Urothelium cell line (cell line): ENCODE data around the gene NUDT3.
"Not testable (repeated sequence)": the region's sequence is repeated elsewhere in the genome, so short reads cannot be mapped to it uniquely, and the experiment has no call there.

Experiments used
- DNase-seq: peaks from one replicate; pipeline ENCODE4 v3.0.0; 2011; ENCODE audit warnings: low spot score, mixed read lengths
- FAIRE-seq: peaks from 2 replicates; lab custom pipeline; 2011; peaks lifted over from hg19 to GRCh38; lab: Jason Lieb, UNC

NUDT3 gene

DNA sequence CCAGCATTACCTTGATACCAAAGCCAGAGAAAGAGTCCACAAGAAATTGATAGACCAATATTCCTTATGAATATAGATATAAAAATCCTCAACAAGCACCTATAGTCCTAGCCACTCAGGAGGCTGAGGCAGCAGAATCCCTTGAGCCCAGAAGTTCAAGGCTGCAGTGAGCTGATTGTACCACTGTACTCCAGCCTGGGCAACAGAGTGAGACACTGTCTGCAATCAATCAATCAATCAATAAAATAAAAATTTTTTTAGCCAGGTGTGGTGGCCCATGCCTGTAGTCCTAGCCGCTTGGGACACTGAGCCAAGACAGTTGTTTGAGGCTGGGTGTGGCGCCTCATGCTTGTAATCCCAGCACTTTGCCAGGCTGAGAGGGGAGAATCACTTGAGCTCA lies 124.7 kb downstream of the NUDT3 start:
- no peak for FAIRE-seq
- DNase-seq: no peak

DNA sequence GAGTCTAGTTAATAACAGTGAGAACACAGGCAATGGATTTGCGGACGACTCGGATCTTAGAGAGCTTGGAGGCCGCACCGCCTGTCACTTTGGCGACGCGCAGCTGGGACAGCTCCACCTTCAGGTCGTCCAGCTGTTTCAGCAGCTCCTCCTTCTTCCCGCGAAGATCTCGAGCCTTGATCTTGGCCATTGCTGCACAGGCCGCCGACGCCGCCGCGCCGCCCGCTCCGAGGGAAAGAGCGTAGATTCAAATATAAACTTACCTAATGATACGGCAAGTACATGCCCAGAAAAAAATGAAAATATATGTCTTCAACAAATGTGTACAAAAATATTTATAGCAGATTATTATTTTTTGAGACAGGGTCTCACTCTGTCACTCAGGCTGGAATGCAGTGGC lies 129.0 kb downstream of the NUDT3 start:
- not testable (repeated sequence) for DNase-seq, FAIRE-seq

DNA sequence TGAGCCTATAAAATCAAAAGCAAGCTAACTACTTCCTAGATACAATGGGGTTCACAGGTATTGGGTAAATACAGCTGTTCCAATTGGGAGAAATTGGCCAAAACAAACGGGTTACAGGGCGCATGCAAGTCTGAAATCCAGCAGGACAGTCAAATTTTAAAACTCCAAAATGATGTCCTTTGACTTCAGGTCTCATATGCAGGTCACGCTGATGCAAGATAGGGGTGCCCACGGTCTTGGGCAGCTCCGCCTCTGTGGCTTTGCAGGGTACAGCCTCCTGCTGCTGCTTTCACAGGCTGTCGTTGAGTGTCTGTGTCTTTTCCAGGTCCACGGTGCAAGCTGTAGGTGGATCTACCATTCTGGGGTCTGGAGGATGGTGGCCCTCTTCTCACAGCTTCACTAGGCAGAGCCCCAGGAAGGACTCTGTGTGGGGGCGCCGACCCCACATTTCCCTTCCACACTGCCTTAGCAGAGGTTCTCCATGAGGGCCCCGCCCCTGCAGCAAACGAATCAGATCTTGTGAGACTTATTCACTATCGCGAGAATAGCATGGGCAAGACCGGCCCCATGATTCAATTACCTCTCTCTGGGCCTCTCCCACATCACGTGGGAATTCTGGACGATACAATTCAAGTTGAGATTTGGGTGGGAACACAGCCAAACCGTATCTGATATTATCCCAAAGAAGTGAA lies 131.7 kb downstream of the NUDT3 start:
- FAIRE-seq (no peak), DNase-seq (no peak)

DNA sequence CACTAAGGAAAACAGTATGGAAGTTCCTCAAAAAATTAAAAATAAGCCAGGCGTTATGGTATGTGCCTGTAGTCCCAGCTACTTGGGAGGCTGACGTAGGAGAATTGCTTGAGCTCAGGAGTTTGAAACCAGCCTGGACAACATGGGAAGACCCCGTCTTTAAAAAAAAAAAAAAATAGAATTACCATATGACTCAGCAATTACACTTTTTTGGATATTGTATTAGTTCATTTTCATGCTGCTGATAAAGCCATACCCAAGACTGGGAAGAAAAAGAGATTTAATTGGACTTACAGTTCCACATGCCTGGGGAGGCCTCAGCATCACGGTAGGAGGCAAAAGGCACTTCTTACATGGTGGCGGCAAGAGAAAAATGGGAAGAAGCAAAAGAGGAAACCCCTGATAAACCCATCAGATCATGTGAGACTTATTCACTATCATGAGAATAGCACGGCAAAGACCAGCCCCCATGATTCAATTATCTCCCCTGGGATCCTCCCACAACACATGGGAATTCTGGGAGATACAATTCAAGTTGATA lies 132.9 kb downstream of the NUDT3 start:
- FAIRE-seq (no peak), DNase-seq (no peak)

DNA sequence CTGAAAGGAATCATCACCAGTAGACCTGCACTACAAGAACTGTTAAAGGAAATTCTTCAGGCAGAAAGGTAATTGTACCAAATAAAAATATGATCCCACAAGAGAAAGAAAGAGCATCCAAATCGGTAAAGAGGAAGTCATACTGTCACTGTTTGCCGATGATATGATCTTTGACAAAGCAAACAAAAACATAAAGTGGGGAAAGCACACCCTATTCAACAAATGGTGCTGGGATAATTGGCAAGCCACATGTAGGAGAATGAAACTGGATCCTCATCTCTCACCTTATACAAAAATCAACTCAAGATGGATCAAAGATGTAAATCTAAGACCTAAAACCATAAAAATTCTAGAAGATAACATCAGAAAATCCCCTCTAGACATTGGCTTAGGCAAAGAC lies 140.1 kb downstream of the NUDT3 start:
- FAIRE-seq, DNase-seq: not testable (repeated sequence)

DNA sequence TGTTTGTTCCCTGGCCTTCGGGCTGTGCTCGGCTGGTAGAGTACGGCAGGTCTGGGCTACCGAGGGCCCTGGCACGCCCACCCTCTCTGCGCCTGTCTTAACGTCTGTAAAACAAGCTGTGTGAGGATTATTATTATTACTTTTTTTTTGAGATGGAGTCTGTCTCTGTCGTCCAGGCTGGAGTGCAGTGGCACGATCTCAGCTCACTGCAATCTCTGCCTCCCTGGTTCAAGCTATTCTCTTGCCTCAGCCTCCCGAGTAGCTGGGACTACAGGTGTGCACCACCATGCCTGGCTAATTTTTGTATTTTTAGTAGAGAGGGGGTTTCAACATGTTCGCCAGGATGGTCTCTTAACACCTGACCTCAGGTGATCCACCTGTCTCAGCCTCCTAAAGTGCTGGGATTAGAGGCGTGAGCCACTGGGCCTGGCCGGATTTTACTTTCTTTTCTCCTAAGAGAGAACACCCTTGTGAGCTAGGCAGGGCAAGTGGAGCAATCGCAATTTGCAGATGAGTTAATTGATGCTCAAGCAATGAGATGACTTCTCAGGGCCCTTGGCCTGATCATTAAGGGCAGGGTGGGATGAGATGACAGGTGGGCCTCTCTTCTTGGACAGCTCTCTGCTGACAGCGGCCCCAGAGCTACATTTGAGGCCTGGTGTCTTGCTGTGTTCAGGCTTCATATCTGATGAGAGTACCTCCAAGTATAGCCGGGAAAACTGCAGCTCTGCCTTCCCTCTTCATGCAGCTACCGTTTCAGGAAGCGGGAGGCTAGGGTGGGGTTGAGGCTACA lies 142.8 kb downstream of the NUDT3 start:
- FAIRE-seq (no peak), DNase-seq (no peak)

DNA sequence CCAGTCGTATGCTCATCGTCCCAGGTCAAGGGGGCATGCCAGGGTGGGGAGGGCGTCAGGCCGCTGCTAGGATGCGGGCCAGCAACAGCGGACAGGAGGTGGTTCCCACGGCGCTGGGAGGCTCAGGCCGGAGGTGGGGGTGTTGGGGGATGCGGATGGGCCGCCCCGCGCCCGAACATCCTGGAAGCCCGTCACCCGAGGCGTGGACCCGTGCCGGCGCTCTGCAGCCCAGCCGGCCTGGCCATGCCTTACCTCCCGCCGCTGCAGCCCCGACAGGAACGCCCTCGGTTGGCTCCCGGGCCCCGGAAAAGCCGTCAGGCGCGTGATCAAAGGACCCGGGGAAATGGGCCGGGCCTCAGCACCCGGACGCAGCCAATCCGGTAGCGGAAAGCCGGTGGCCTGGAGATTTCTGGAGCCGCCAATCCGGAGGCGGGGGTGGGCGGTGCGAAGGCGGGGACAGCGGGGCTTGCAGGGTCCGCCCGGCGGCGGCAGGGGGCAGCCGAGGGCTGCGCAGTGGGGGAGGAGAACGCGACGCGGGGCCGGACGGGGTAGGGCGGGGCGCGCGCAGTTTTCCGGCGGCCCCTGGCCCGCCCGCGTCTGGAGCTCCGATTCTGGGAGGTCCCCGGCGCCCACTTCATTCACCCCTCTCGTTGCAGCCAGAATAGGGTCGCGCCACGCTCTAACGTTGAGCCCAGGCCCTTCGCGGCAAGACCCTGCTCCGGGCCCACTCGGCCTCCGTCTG lies 143.6 kb downstream of the NUDT3 start, which contains the start of gene SMIM29:
Gene SMIM29 (minus strand): TSS at position 280 of the 742 bp plus-strand sequence. CDS start 1,215 bp downstream, outside the sequence.
- FAIRE-seq (no peak), DNase-seq (peak; percentile 97)

DNA sequence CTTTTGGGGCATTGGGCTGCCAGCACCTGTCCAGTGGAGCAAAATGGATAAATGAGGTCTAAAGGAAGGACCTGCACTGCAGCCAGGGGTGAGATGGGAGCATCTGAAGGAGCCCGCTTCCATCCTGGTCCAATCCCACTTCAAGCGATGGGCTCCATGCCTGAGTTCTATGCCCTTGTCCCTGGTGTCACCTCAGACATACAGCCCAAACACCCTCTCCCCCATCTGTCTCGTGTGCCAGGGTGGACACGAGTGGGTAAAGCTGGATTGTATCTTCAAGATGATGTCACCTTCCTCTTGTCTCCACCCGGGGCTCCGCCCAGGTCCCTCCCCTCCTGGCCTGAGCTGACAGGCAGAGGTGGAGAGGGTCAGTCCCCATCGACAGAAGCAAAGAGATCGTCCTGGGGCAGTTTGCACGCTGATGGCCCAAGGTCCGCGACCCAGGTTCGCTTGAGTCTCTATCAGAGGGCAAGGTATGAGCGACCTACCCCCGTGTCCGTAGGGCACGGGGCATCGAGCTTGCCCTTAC lies 144.2 kb downstream of the NUDT3 start:
- FAIRE-seq (no peak), DNase-seq (peak; percentile 46)

DNA sequence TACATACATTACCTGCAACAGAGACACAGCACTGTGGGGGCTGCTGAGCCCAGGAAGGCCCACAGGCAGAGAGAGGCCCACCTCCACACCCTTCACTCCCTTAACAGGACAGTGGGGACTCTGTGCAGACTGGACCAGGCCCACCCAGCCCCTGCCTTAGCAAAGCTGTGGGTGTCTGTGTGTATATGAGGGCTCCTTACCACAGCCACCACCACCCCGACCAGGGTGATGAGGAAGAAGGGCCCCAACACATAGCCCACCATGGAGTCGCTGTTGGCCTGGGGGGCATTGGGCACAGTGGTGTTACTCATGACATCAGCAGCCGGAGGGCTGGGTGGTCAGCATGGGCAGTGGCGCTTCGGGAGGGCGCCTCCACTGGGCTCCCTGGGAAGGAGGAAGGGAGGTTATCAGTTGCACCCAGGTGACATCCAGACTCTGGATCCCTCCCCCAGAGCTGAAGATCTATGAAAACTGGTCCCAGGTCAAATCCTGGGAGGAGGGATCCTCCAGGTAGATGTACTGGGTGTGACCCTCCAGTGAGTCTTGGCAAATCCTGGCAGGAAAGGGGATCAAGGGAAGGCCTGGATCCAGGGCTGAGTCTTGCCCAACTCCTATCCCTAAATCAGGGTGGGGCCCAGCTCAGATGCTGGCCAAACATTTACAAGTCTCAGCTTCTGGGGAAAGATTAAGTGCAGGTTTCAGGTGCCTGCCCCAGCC lies 144.8 kb downstream of the NUDT3 start:
- FAIRE-seq (no peak), DNase-seq (peak; percentile 3)

DNA sequence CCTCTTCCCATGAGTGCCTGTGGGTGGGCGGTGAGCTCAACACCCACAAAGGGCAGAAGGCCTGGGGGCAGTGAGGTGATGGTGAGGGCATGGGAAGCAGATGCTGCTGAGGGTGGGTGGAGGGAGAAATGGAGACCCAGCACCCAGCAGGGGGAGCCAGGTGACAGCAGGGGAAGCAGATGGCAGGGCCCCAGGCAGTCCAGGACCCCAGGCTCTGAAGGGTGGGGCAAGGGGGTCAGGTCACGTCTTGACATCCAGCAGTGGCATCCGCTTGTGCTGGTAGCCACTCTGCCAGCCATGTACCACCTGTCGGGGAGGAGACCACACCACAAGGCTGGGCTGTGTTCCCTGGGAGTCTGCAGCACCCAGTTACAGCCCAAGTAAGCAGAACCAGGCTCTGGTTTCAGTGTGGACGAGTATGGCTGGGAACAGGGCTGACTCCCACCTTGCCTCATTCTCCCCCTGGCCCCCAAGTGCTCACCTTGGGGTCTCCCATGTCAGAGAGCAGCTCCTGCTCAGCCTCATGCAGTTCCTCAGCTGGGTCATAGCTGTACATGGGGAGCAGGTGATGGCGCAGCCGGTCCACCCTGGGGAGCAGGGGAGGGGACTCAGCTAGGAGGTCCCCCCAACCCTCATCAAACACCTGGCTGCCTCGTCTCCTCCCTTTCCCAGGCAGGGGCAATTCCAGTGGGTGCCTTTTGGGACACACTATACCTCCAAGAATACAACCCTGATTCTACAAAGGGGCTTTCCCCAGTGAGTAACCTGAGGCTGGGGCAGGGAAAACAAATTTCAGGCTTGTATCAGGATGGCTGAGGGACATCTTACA lies 145.7 kb downstream of the NUDT3 start:
- FAIRE-seq: no peak
- peak; percentile 40 for DNase-seq

DNA sequence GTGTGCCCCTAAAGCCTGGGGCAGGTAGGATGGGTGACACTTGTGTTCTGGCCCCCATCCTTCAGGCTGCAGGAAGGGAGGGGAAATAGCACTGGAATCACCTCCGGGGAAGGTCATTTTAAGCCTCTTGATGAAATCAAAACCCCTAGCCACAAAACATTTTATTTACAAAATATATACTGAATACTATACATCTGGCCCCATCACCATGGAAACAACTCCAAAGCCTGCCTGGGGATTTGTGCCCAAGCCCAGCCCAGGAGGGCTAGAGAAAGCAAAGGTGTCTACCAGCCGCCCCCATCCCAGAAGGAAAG lies 146.3 kb downstream of the NUDT3 start:
- FAIRE-seq (no peak), DNase-seq (no peak)

DNA sequence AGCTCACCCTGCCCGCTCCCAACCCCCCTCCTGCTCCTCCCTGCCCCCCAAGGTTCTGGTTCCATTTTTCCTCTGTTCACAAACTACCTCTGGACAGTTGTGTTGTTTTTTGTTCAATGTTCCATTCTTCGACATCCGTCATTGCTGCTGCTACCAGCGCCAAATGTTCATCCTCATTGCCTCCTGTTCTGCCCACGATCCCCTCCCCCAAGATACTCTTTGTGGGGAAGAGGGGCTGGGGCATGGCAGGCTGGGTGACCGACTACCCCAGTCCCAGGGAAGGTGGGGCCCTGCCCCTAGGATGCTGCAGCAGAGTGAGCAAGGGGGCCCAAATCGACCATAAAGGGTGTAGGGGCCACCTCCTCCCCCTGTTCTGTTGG lies 146.7 kb downstream of the NUDT3 start:
- not testable (repeated sequence) for FAIRE-seq, DNase-seq

DNA sequence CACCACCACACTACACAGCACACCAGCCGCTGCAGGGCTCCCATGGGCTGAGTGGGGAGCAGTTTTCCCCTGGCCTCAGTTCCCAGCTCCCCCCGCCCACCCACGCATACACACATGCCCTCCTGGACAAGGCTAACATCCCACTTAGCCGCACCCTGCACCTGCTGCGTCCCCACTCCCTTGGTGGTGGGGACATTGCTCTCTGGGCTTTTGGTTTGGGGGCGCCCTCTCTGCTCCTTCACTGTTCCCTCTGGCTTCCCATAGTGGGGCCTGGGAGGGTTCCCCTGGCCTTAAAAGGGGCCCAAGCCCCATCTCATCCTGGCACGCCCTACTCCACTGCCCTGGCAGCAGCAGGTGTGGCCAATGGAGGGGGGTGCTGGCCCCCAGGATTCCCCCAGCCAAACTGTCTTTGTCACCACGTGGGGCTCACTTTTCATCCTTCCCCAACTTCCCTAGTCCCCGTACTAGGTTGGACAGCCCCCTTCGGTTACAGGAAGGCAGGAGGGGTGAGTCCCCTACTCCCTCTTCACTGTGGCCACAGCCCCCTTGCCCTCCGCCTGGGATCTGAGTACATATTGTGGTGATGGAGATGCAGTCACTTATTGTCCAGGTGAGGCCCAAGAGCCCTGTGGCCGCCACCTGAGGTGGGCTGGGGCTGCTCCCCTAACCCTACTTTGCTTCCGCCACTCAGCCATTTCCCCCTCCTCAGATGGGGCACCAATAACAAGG lies 147.3 kb downstream of the NUDT3 start:
- DNase-seq, FAIRE-seq: not testable (repeated sequence)

DNA sequence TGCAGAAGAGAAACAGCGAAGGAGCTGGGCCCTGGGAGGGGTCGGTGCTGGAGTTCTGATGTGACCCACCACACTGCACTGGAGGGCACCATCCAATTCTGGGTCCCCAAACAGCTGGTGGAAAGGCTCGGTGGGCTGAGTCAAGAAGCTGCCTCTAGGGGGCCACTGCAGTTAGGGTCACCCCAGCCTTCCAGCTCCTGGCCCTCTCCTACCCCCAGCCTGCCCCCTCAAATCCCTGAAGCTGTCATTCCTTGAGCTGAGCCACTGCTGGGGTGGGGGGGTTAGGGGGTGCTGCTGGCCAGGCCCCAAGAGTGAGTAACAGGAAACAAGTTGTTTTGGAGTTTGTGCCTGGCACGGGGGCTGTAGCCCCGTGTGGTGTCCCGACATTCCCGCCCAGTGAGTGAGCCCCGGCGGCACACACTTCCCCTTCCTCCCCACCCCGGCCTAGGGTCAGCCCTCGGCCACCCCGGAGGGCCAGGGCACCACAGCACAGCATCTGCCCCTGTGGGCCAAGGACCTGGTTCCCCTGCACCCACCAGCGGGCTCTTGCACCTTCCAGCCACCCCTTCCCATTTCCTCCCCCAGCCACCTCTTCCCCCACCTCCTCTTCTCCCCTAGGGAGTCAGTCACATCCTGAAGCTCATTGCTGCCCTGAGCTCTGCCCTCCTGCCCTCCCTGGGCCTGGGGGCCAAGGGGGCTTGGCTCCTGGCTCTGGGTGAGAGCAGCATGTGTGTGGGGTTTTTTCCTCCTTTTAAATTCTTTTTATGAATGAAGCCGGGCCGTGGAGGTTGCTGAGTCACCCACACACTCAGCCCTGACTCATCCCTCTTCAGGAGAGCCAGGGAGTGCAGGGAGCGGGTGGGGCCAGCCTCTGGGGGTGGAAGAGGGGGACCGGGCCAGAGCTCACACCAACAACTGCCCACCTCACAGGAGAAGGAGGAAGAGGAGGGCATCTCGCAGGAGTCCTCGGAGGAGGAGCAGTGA lies 148.3 kb downstream of the NUDT3 start:
- DNase-seq: peak; percentile 92

DNA sequence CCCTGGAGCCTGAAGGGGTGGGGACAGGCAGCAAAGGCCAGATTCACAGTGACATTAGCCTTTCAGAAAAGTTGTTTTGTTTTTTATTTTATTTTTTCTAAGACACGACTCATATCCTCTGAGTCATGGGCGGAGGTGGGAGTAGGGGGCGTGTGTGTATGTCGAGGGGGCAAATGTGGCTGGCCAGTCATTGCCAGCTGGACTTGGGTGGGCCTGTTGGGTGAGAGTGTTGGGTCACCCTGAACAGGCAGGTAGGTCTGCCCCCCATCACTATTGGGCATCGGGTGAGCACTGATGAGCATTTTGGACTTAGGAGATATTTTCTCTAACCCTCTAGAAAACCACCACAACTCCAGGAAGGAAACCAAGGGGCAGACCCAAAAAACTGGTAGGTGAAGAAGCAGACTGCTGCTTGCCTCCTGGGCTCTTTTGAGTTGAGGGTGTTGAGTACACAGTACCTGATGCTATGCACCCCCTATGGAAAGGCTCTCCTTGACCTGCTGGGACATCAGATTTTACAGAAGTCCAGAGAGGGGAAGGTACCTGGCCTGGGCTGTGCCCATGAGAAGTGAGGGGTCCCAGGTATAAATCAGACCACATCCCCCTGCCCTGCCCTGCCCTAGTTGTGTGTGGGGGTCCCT lies 149.2 kb downstream of the NUDT3 start:
- DNase-seq (peak; percentile 9), FAIRE-seq (no peak)

More for the DNA sequence above, 148.3 kb downstream of the NUDT3 start:
- no peak for FAIRE-seq

DNA sequence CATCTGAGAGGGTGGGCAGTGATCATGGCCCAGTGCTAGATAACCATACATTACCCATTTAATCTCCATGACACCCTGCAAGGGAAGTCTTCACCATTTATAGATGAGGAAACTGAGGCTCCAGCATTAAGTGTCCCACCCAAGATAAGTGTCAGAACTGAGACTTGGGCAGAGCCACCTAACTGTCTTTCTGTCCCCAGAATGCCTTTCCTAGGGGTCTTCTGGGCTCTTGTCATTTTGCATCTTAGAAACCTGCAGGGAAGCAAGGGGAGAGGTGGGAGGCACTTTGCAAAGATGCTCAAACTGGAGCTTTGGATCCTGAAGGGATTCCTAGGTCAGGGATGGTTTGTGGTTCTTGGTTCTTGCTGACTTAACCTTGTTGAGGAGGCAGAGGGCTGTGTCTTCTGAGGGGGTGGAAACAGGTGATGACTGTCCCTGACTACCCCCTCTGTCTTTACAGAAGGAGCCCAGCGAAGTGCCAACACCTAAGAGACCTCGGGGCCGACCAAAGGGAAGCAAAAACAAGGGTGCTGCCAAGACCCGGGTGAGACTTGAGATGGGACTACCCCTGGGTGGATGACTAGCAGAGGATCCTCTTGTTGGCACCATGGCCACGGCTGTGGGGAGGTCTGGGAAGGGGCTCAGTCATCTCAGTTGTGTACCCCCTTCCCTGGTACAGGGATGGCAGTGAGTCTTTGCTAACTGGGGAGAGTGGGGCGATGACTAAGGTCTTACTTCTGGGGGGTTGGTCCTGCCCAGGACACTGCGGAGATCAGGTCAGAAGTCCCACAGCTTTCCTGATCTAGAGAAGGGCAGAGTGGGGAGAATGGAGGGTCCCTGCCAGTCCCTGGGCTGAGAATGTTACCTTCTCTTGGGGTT lies 150.0 kb downstream of the NUDT3 start:
- FAIRE-seq (no peak), DNase-seq (peak; percentile 5)
